ENCODE results near the gene DCTN3. TPM values are rescaled to one million over a fixed set of nuclear protein-coding genes. Genes with fewer than 3 reads are reported as not detected.

The DCTN3 gene
- total and polyA plus RNA-seq, 9 of the 15 experiments (the other 6 are each of a cell fraction or from before 2014, with no cell fraction given), result 11.0 to 51.0 (median 41.9) TPM

GRCh38 chr9:34570376-34570775 lies 49.9 kb downstream of the DCTN3 start:
- H3K36me3 ChIP-seq (ENCODE audit: control insufficient read depth, insufficient read depth, low read length), result no peaks in the 10 kb centered on the region
- intact Hi-C loops (cut with micrococcal nuclease) (no loop called here), in situ Hi-C loops (cut with MboI) (no loop called here)
- FAIRE-seq (no peak), DNase-seq (ENCODE audit: extremely low read depth in 1 of 4, low spot score in 3 of 4) (no peak), ATAC-seq (no peak)
- CTCF ChIA-PET (ENCODE audit: low intra/inter-chr PET ratio), result no interaction called here
- no peaks in the 10 kb centered on the region for H3K79me2 ChIP-seq (ENCODE audit: control insufficient read depth, insufficient read depth, low read length)
- no peak overlapping the region for H3K9ac ChIP-seq (ENCODE audit: insufficient read depth in 1 of 2, low read depth in 2 of 2, low read length in 2 of 2)
- no peaks in the 10 kb centered on the region; a peak in 1 of 5 replicates for H3K4me1 ChIP-seq (replicated peaks in 1 of 2; ENCODE audit: control insufficient read depth in 2 of 2, insufficient read depth in 2 of 2, low read length in 2 of 2)
- H4K20me1 ChIP-seq (replicated peaks; ENCODE audit: control insufficient read depth, insufficient read depth, low read length), result peaks cover 4% of the 10 kb centered on the region; the same call in 1 of the 2 replicates
- H3K4me2 ChIP-seq (ENCODE audit: insufficient read depth, low read length), result no peak overlapping the region
- no peaks in the 10 kb centered on the region for H3K9me3 ChIP-seq (replicated peaks; ENCODE audit: control insufficient read depth, insufficient read depth, low read depth, low read length)
- 0% methylated on average over 11 of the region's 11 CpGs for WGBS (ENCODE audit: insufficient coverage, low coverage, missing lambda C conversion rate)
- BruUV-seq (replicated peaks), result no TSS peak
- no peak overlapping the region for H3K4me3 ChIP-seq
- no peak overlapping the region for H3K27ac ChIP-seq (ENCODE audit: extremely low read depth, low read depth, low read length)
- POLR2A ChIA-PET, result interaction anchor here (0.7 kb wide), 1 partner anchor 1732 kb away, joined by 3 read pairs; no protein-coding TSS in a partner anchor
- H3K9me1 ChIP-seq (ENCODE audit: control insufficient read depth, insufficient read depth, low read length), result no peaks in the 10 kb centered on the region
- peaks cover 13 to 74% of the 10 kb centered on the region in 2 experiments for H3K27me3 ChIP-seq (ENCODE audit: control insufficient read depth in 2 of 2, insufficient read depth in 2 of 2, low read length in 2 of 2)
- H2AFZ ChIP-seq (ENCODE audit: low read depth, low read length), result no peak overlapping the region
- TF ChIP-seq SMAD1 (IDR thresholded peaks at IDR 0.05; ENCODE audit: low read depth, low read length, partially characterized antibody), result no peak
- no peak for TF ChIP-seq NR4A1 (CRISPR knock-in tag; IDR thresholded peaks at IDR 0.05)
- TF ChIP-seq NR4A1 (tag; IDR thresholded peaks at IDR 0.05), result no peak
- TF ChIP-seq HMG20B (CRISPR knock-in tag; IDR thresholded peaks at IDR 0.05), result no peak
- no peak for TF ChIP-seq FOXA3 (CRISPR knock-in tag; conservative IDR thresholded peaks at IDR 0.05 in 1 of 2, IDR thresholded peaks at IDR 0.05 in 1 of 2)
- no peak for TF ChIP-seq HCFC1 (IDR thresholded peaks at IDR 0.05; ENCODE audit: low read depth, low read length)
- TF ChIP-seq HDAC6 (IDR thresholded peaks at IDR 0.05; ENCODE audit: low read depth, low read length), result no peak
- TF ChIP-seq RFX1 (IDR thresholded peaks at IDR 0.05), result no peak
- no peak for TF ChIP-seq TBP (optimal IDR thresholded peaks at IDR 0.05; ENCODE audit: low read depth, low read length)
- no peak for TF ChIP-seq ETV5 (CRISPR knock-in tag; IDR thresholded peaks at IDR 0.05; ENCODE audit: low read depth)
- no peak for TF ChIP-seq ZNF174 (CRISPR knock-in tag; IDR thresholded peaks at IDR 0.05)
- TF ChIP-seq SMARCE1 (IDR thresholded peaks at IDR 0.05), result no peak
- no peak for TF ChIP-seq CXXC5 (CRISPR knock-in tag; IDR thresholded peaks at IDR 0.05)
- TF ChIP-seq ZNF766 (CRISPR knock-in tag; conservative IDR thresholded peaks at IDR 0.05), result no peak
- TF ChIP-seq ZNF197 (CRISPR knock-in tag; IDR thresholded peaks at IDR 0.05; ENCODE audit: low read depth), result no peak
- no peak for TF ChIP-seq AFF1 (IDR thresholded peaks at IDR 0.05; ENCODE audit: low read depth in 1 of 2, partially characterized antibody in 2 of 2)
- no peak for TF ChIP-seq E2F1 (CRISPR knock-in tag; IDR thresholded peaks at IDR 0.05)
- no peak for TF ChIP-seq NR0B1 (IDR thresholded peaks at IDR 0.05; ENCODE audit: partially characterized antibody)

Data from K562 (cell line).